Ureter (tissue), 1 donor: ENCODE results near the gene LRRC3C. TPM values are rescaled to one million over a fixed set of nuclear protein-coding genes. Genes with fewer than 3 reads are reported as not detected.
"Not testable (repeated sequence)": the region's sequence is repeated elsewhere in the genome, so short reads cannot be mapped to it uniquely, and the experiment has no call there.

Experiments used
- DNase-seq: peaks from one replicate; pipeline ENCODE4 v3.0.0-alpha.2; 2020; ENCODE audit warnings: low spot score
- total RNA-seq: library from RNA; stranded (reverse); gene quantifications from one replicate; pipeline ENCODE4 v1.2.4, GENCODE V29; 2023
- donor health status: DM: yes; HTN: yes; CAD: no.

Gene LRRC3C
- total RNA-seq = not detected

GRCh38 chr17:39927101-39927928 lies at the start of gene LRRC3C, which contains the start of gene ORMDL3:
Gene LRRC3C, plus strand, starts transcription at chr17:39927732. Its CDS starts 13,792 bp downstream, at chr17:39941524.
Gene ORMDL3, minus strand, starts transcription at chr17:39927601. Its CDS starts 3,398 bp downstream, at chr17:39924203.
- DNase-seq = peak; percentile 97

GRCh38 chr17:39886102-39886501 lies 41.4 kb upstream of the LRRC3C start:
- not testable (repeated sequence) for DNase-seq

- no peak for DNase-seq
These were observed 40.5 kb upstream of the LRRC3C start for GRCh38 chr17:39887078-39887477.

- DNase-seq = no peak
These were observed 38.3 kb upstream of the LRRC3C start for GRCh38 chr17:39889200-39889599.

- DNase-seq = no peak
These were observed 32.7 kb upstream of the LRRC3C start for GRCh38 chr17:39894681-39895376.

GRCh38 chr17:39898088-39898487 lies 29.4 kb upstream of the LRRC3C start:
- no peak for DNase-seq

GRCh38 chr17:39899215-39899614 lies 28.3 kb upstream of the LRRC3C start:
- no peak for DNase-seq

- not testable (repeated sequence) for DNase-seq
These were observed 25.5 kb upstream of the LRRC3C start for GRCh38 chr17:39902027-39902426.

GRCh38 chr17:39903158-39903884 lies 24.2 kb upstream of the LRRC3C start:
- peak; percentile 7 for DNase-seq

GRCh38 chr17:39904990-39905288 lies 22.6 kb upstream of the LRRC3C start:
- no peak for DNase-seq

GRCh38 chr17:39908789-39909352 lies 18.7 kb upstream of the LRRC3C start:
- no peak for DNase-seq

- no peak for DNase-seq
These were observed 13.5 kb upstream of the LRRC3C start for GRCh38 chr17:39913989-39914388.

- DNase-seq = no peak
These were observed 12.0 kb upstream of the LRRC3C start for GRCh38 chr17:39915559-39915958.

- no peak for DNase-seq
These were observed 10.6 kb upstream of the LRRC3C start for GRCh38 chr17:39916918-39917317.

GRCh38 chr17:39919087-39919683 lies 8.3 kb upstream of the LRRC3C start:
- no peak for DNase-seq

- DNase-seq = no peak
These were observed 7.0 kb upstream of the LRRC3C start for GRCh38 chr17:39920218-39921210.

- DNase-seq = no peak
These were observed 6.2 kb upstream of the LRRC3C start for GRCh38 chr17:39921323-39921722.

- no peak for DNase-seq
These were observed 5.5 kb upstream of the LRRC3C start for GRCh38 chr17:39922006-39922405.

GRCh38 chr17:39923230-39923629 lies 4.3 kb upstream of the LRRC3C start:
- no peak for DNase-seq
